WTC11 (cell line): ENCODE data around the gene C9orf72. TPM values are rescaled to one million over a fixed set of nuclear protein-coding genes. Genes with fewer than 3 reads are reported as not detected.

ENCODE experiments used
- ATAC-seq: fragments of 200-7000 bp; cut with Tn5 transposase; 2 replicates; pipeline ENCODE4 v1.10.0; 2021; ENCODE audit warnings: mild to moderate bottlenecking, moderate library complexity
- CTCF ChIA-PET: fragments of 300-600 bp; sonication (Branson Sonifier 250); formaldehyde crosslinking; loops from one replicate; lab custom pipeline; 2021; ENCODE audit warnings: antibody characterized with exemption; lab: Charles Lee
- POLR2A ChIA-PET: fragments of 350-600 bp; sonication (Branson Sonifier 250); formaldehyde crosslinking; loops from one replicate; lab custom pipeline; 2021; ENCODE audit warnings: antibody characterized with exemption; lab: Charles Lee
- DNase-seq: peaks from one replicate; pipeline ENCODE4 v3.0.0; 2021; ENCODE audit warnings: low spot score
- H3K27ac Mint-ChIP-seq: 2 replicates; pipeline ENCODE4 v1.8.0; 2021; ENCODE audit warnings: mixed read lengths
- H3K27me3 Mint-ChIP-seq: 2 replicates; pipeline ENCODE4 v1.8.0; 2021; ENCODE audit warnings: low read depth, mild to moderate bottlenecking, moderate library complexity, mixed read lengths
- H3K36me3 Mint-ChIP-seq: 2 replicates; pipeline ENCODE4 v1.8.0; 2021; ENCODE audit warnings: mixed read lengths
- H3K4me1 Mint-ChIP-seq: 2 replicates; pipeline ENCODE4 v1.8.0; 2022; ENCODE audit warnings: mixed read lengths
- H3K4me3 Mint-ChIP-seq: 2 replicates; pipeline ENCODE4 v1.8.0; 2021; ENCODE audit warnings: mild to moderate bottlenecking, moderate library complexity, mixed read lengths
- H3K9me3 Mint-ChIP-seq: 2 replicates; pipeline ENCODE4 v1.8.0; 2021; ENCODE audit warnings: mixed read lengths
- AFF4 ChIP-seq: sonication (generic); formaldehyde crosslinking; IDR thresholded peaks from 2 replicates; pipeline ENCODE4 v1.8.1; 2023; ENCODE audit warnings: mild to moderate bottlenecking, missing genetic modification reagents, borderline replicate concordance
- CREB1 ChIP-seq: sonication (generic); formaldehyde crosslinking; IDR thresholded peaks from 2 replicates; pipeline ENCODE4 v1.8.0; 2023; ENCODE audit warnings: mild to moderate bottlenecking, missing genetic modification reagents
- CREM ChIP-seq: sonication (generic); formaldehyde crosslinking; IDR thresholded peaks from 2 replicates; pipeline ENCODE4 v1.8.1; 2022; ENCODE audit warnings: mild to moderate bottlenecking, missing genetic modification reagents, moderate library complexity
- FOXP1 ChIP-seq: sonication (generic); formaldehyde crosslinking; IDR thresholded peaks from 2 replicates; pipeline ENCODE4 v1.8.0; 2022; ENCODE audit warnings: missing genetic modification reagents, mild to moderate bottlenecking, moderate library complexity, borderline replicate concordance
- IRF2 ChIP-seq: sonication (generic); formaldehyde crosslinking; IDR thresholded peaks from 2 replicates; pipeline ENCODE4 v1.8.0; 2022; ENCODE audit warnings: low read depth, missing genetic modification reagents, borderline replicate concordance
- JAZF1 ChIP-seq: fragments of 250-450 bp; sonication (Bioruptor Pico); IDR thresholded peaks from 2 replicates; pipeline ENCODE4 v1.9.0; 2021; ENCODE audit warnings: moderate library complexity, mild to moderate bottlenecking, inconsistent platforms
- MYBL2 ChIP-seq: sonication (generic); formaldehyde crosslinking; IDR thresholded peaks from 2 replicates; pipeline ENCODE4 v1.8.1; 2023; ENCODE audit warnings: mild to moderate bottlenecking, moderate library complexity, missing genetic modification reagents
- NFE2L1 ChIP-seq: sonication (generic); formaldehyde crosslinking; IDR thresholded peaks from 2 replicates; pipeline ENCODE4 v1.8.1; 2023; ENCODE audit warnings: missing genetic modification reagents
- NR1H2 ChIP-seq: sonication (generic); formaldehyde crosslinking; IDR thresholded peaks from 2 replicates; pipeline ENCODE4 v1.9.0; 2021; ENCODE audit warnings: mild to moderate bottlenecking, moderate library complexity, missing genetic modification reagents
- NR2C2 ChIP-seq: sonication (generic); formaldehyde crosslinking; IDR thresholded peaks from 2 replicates; pipeline ENCODE4 v1.8.0; 2022; ENCODE audit warnings: mild to moderate bottlenecking, missing genetic modification reagents
- NR3C1 ChIP-seq: sonication (generic); formaldehyde crosslinking; conservative IDR thresholded peaks from 2 replicates; pipeline ENCODE4 v1.8.1; 2023; ENCODE audit warnings: low read depth, mild to moderate bottlenecking, missing genetic modification reagents
- RELA ChIP-seq: sonication (generic); formaldehyde crosslinking; IDR thresholded peaks from 2 replicates; pipeline ENCODE4 v1.8.1; 2022; ENCODE audit warnings: missing genetic modification reagents, mild to moderate bottlenecking, borderline replicate concordance
- RORB ChIP-seq: fragments of 250-450 bp; sonication (Bioruptor Pico); IDR thresholded peaks from 2 replicates; pipeline ENCODE4 v1.9.0; 2021; ENCODE audit warnings: mild to moderate bottlenecking
- SMAD4 ChIP-seq: sonication (generic); formaldehyde crosslinking; IDR thresholded peaks from 2 replicates; pipeline ENCODE4 v1.8.0; 2022; ENCODE audit warnings: mild to moderate bottlenecking, missing genetic modification reagents
- SP1 ChIP-seq: sonication (generic); formaldehyde crosslinking; conservative IDR thresholded peaks from 2 replicates; pipeline ENCODE4 v1.8.1; 2022; ENCODE audit warnings: missing genetic modification reagents
- TCF7 ChIP-seq: sonication (generic); formaldehyde crosslinking; IDR thresholded peaks from 2 replicates; pipeline ENCODE4 v1.8.0; 2022; ENCODE audit warnings: mild to moderate bottlenecking, low read depth, missing genetic modification reagents, moderate library complexity
- ZNF423 ChIP-seq: fragments of 250-450 bp; sonication (Bioruptor Pico); IDR thresholded peaks from 2 replicates; pipeline ENCODE4 v2.1.2; 2022; ENCODE audit warnings: mild to moderate bottlenecking, moderate library complexity
- ZNF671 ChIP-seq: fragments of 250-450 bp; sonication (Bioruptor Pico); IDR thresholded peaks from 2 replicates; pipeline ENCODE4 v1.8.0; 2021; ENCODE audit warnings: mild to moderate bottlenecking
- total RNA-seq: library from RNA; stranded (reverse); gene quantifications from 3 replicates; pipeline ENCODE4 v1.2.3, GENCODE V29; 2021
- TF ChIP-seq, protein P1 (sequence below): fragments of 250-450 bp; sonication (Bioruptor Pico); conservative IDR thresholded peaks from 2 replicates; pipeline ENCODE4 v1.9.0; 2021; ENCODE audit warnings: mild to moderate bottlenecking
- TF ChIP-seq, protein P2 (sequence below): sonication (generic); formaldehyde crosslinking; IDR thresholded peaks from 2 replicates; pipeline ENCODE4 v1.8.1; 2022; ENCODE audit warnings: missing genetic modification reagents, borderline replicate concordance
- TF ChIP-seq, protein P3 (sequence below): fragments of 250-450 bp; sonication (Bioruptor Pico); IDR thresholded peaks from 2 replicates; pipeline ENCODE4 v1.9.0; 2021; ENCODE audit warnings: moderate library complexity, mild to moderate bottlenecking, inconsistent platforms, borderline replicate concordance
- TF ChIP-seq, protein P4 (sequence below): sonication (generic); formaldehyde crosslinking; IDR thresholded peaks from 2 replicates; pipeline ENCODE4 v1.8.1; 2023; ENCODE audit warnings: mild to moderate bottlenecking, missing genetic modification reagents, moderate library complexity
- TF ChIP-seq, protein P5 (sequence below): fragments of 250-450 bp; sonication (Bioruptor Pico); IDR thresholded peaks from 2 replicates; pipeline ENCODE4 v1.8.0; 2021; ENCODE audit warnings: mild to moderate bottlenecking

Gene C9orf72
- total RNA-seq, 1 experiment from 2014 or later = 21.5 TPM

DNA sequence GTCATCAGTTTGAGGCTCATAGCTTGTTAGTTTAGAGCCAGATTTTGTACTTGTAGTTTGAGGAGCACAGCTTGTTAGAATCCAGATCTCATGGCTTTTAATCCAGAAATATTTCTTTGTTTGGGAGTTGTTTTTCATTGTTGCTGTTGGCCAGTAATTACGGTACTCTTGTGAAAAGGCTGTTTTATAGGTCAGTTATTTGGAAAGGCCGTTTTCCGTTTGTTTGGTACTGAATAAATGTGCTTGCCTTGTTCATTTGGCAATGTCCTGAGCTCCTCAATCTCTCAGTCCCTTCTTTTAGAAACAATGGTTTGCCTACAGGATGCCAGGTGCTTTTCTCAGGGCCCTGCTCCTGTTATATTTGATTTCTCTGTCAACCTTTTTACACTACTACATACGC, 39.1 kb downstream of the C9orf72 start:
- no peaks in the 10 kb centered on the region for H3K9me3 Mint-ChIP-seq
- no peaks in the 10 kb centered on the region for H3K27me3 Mint-ChIP-seq
- no peak for ATAC-seq
- DNase-seq = no peak
- no peaks in the 10 kb centered on the region; the same call in 1 of the 2 replicates for H3K36me3 Mint-ChIP-seq
- no peak for TF ChIP-seq SP1 (CRISPR knock-in tag)
- TF ChIP-seq FOXP1 (CRISPR knock-in tag) = no peak
- TF ChIP-seq CREB1 = no peak
- TF ChIP-seq ZNF671 = no peak
- TF ChIP-seq NR3C1 = no peak
- TF ChIP-seq, protein P1, sequence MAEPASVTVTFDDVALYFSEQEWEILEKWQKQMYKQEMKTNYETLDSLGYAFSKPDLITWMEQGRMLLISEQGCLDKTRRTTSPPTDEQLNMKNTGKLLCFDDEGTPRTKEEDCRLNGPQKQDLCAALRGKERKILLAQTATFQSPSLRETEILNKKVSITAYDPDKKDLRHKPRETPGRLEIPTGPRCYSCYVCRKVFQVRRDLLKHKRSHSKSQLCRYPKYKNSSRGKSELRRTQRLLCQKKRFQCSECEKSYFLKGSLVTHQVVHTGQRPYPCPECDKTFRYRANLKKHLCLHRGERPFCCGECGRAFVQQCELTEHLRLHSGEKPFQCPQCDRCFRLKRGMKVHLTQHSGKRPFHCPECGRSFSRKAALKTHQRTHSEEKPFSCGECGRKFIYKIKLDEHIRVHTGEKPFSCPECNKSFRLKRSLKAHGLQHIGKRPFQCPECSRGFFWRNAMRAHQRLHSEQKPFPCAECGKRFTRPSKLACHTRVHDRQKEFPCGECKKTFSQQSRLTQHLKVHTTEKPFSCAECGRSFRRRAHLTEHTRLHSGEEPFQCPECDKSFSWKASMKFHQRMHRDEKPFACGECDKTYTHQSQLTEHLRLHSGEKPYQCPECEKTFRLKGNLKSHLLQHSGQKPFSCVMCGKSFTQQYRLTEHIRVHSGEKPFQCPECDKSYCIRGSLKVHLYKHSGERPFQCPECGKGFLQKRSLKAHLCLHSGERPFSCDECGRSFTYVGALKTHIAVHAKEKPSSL (CRISPR knock-in tag) = no peak
- no peak for TF ChIP-seq ZNF423 (CRISPR knock-in tag)
- no peak for TF ChIP-seq TCF7
- TF ChIP-seq RORB = no peak
- no peak for TF ChIP-seq RELA
- peaks cover 38% of the 10 kb centered on the region for H3K4me1 Mint-ChIP-seq
- H3K27ac Mint-ChIP-seq = no peak overlapping the region
- H3K4me3 Mint-ChIP-seq = no peak overlapping the region
- ChIA-PET CTCF (interaction anchor here (2.0 kb wide), 1 partner anchor 201 kb away, joined by 18 read pairs; no protein-coding TSS in a partner anchor), POLR2A (no interaction called here)

- Mint-ChIP-seq H3K4me1 (peaks cover 38% of the 10 kb centered on the region), H3K27ac (no peak overlapping the region), H3K36me3 (no peaks in the 10 kb centered on the region; the same call in 1 of the 2 replicates), H3K4me3 (no peak overlapping the region), H3K9me3 (no peaks in the 10 kb centered on the region), H3K27me3 (no peaks in the 10 kb centered on the region)
- DNase-seq = no peak
- CTCF ChIA-PET = interaction anchor here (2.0 kb wide), 1 partner anchor 200 kb away, joined by 18 read pairs; no protein-coding TSS in a partner anchor
- POLR2A ChIA-PET = no interaction called here
- TF ChIP-seq NFE2L1 (CRISPR knock-in tag) = no peak
- TF ChIP-seq RORB = no peak
- TF ChIP-seq NR2C2 = no peak
- TF ChIP-seq NR1H2 (CRISPR knock-in tag) = no peak
- TF ChIP-seq, protein P2, sequence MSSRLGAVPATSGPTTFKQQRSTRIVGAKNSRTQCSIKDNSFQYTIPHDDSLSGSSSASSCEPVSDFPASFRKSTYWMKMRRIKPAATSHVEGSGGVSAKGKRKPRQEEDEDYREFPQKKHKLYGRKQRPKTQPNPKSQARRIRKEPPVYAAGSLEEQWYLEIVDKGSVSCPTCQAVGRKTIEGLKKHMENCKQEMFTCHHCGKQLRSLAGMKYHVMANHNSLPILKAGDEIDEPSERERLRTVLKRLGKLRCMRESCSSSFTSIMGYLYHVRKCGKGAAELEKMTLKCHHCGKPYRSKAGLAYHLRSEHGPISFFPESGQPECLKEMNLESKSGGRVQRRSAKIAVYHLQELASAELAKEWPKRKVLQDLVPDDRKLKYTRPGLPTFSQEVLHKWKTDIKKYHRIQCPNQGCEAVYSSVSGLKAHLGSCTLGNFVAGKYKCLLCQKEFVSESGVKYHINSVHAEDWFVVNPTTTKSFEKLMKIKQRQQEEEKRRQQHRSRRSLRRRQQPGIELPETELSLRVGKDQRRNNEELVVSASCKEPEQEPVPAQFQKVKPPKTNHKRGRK (CRISPR knock-in tag) = no peak
- no peak for TF ChIP-seq SMAD4 (CRISPR knock-in tag)
- no peak for TF ChIP-seq CREM (CRISPR knock-in tag)
- ATAC-seq = no peak
Measured at GRCh38 chr9:27533311-27533710, 40.0 kb downstream of the C9orf72 start.

GRCh38 chr9:27532046-27532445, 41.2 kb downstream of the C9orf72 start:
- Mint-ChIP-seq H3K9me3 (no peaks in the 10 kb centered on the region), H3K4me3 (no peak overlapping the region), H3K27me3 (peaks cover 3% of the 10 kb centered on the region; the same call in 1 of the 2 replicates), H3K36me3 (no peaks in the 10 kb centered on the region; the same call in 1 of the 2 replicates), H3K4me1 (peaks cover 46% of the 10 kb centered on the region), H3K27ac (no peak overlapping the region)
- ChIA-PET POLR2A (no interaction called here), CTCF (no interaction called here)
- DNase-seq (no peak), ATAC-seq (no peak)
- TF ChIP-seq JAZF1 (no peak), AFF4 (CRISPR knock-in tag) (no peak), IRF2 (CRISPR knock-in tag) (no peak), MYBL2 (CRISPR knock-in tag) (no peak), RELA (no peak)
- TF ChIP-seq, protein P3, sequence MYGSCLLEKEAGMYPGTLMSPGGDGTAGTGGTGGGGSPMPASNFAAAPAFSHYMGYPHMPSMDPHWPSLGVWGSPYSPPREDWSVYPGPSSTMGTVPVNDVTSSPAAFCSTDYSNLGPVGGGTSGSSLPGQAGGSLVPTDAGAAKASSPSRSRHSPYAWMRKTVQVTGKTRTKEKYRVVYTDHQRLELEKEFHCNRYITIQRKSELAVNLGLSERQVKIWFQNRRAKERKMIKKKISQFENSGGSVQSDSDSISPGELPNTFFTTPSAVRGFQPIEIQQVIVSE (CRISPR knock-in tag) = no peak
- TF ChIP-seq, protein P4, sequence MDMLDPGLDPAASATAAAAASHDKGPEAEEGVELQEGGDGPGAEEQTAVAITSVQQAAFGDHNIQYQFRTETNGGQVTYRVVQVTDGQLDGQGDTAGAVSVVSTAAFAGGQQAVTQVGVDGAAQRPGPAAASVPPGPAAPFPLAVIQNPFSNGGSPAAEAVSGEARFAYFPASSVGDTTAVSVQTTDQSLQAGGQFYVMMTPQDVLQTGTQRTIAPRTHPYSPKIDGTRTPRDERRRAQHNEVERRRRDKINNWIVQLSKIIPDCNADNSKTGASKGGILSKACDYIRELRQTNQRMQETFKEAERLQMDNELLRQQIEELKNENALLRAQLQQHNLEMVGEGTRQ (CRISPR knock-in tag) = no peak
- TF ChIP-seq, protein P5, sequence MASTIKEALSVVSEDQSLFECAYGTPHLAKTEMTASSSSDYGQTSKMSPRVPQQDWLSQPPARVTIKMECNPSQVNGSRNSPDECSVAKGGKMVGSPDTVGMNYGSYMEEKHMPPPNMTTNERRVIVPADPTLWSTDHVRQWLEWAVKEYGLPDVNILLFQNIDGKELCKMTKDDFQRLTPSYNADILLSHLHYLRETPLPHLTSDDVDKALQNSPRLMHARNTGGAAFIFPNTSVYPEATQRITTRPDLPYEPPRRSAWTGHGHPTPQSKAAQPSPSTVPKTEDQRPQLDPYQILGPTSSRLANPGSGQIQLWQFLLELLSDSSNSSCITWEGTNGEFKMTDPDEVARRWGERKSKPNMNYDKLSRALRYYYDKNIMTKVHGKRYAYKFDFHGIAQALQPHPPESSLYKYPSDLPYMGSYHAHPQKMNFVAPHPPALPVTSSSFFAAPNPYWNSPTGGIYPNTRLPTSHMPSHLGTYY (CRISPR knock-in tag) = no peak
